SK-N-MC (cell line): ENCODE data around the gene MNX1.

Experiments
- EZH2 ChIP-seq: fragments of 200-600 bp; sonication (generic); IDR thresholded peaks from one replicate; pipeline ENCODE4 v1.6.1; 2017; ENCODE audit warnings: antibody characterized with exemption
- FOXP2 ChIP-seq: optimal IDR thresholded peaks from 2 replicates; pipeline ENCODE3; 2011; ENCODE audit warnings: mild to moderate bottlenecking, moderate library complexity; ENCODE audit not compliant: insufficient read depth; ENCODE audit errors: extremely low read length, control extremely low read depth
- POLR2AphosphoS5 ChIP-seq: IDR thresholded peaks from 2 replicates; pipeline ENCODE4 v1.6.1; 2012; ENCODE audit warnings: mild to moderate bottlenecking, low read depth, low read length, borderline replicate concordance

- TF ChIP-seq EZH2 (no peak), POLR2AphosphoS5 (no peak), FOXP2 (no peak)
Measured at GRCh38 chr7:156993021-156993924, 17.2 kb downstream of the MNX1 start.
